ENCODE results near the gene HIRIP3.

Gene HIRIP3

DNA sequence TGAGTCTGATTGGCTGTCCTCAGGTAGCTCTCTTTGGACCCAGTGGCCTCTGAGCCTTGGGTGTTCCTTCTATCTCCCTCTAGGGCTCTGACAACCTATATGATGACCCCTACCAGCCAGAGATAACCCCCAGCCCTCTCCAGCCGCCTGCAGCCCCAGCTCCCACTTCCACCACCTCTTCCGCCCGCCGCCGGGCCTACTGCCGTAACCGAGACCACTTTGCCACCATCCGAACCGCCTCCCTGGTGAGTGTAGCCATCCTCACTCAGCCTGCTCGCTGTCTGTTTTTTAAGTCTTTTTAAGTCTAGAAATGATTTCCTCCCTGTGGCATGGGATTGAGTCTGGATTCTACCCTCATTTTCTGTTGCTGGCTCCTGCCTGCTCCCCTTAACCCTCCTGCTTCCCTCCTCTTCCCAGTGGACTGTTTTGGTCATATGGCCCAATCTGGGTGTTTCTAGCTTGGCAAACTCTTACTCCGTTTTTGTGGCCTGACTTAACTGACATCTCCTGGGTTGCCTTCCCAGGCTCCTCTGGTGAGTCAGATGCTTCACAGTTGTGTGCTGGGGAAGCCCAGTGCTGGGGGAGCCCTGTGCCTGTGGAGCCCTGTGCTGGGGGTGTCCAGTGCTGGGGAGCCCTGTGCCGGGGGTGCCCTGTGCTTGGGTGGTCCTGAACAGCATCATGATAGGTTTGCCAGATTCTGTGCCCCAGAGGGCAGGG lies 11.8 kb downstream of the HIRIP3 start:
- DNase-seq (ENCODE audit: low read depth in 2 of 2): no peak

DNA sequence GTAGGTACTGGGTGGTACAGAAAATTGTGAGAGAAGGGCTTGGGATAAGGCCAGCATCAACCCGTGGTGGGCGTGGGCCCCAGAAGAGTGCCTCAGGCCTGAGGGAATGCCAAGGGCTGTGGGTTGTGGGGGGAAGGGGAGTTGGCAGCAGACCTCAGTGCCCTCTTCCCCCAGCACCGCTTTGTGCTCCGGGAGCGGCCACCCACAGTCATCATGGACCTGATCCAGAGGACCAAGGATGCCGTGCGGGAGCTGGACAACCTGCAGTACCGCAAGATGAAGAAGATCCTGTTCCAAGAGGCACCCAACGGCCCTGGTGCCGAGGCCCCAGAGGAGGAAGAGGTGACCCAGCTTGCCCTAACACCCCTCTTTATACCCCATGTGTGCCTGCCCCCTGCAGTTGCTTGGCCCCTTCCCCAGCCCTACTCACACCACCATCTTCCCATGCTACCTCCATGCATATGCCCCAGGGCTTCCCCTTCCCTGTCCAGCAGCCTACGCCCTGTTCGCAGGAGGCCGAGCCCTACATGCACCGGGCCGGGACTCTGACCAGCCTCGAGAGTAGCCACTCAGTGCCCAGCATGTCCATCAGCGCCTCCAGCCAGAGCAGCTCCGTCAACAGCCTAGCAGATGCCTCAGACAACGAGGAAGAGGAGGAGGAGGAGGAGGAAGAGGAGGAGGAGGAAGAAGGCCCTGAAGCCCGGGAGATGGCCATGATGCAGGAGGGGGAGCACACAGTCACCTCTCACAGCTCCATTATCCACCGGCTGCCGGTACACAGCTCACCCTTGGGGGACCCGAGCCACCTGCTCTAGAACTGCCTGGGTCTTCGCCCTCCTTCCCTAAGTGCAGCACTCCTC lies 12.6 kb downstream of the HIRIP3 start:
- no peak for DNase-seq (ENCODE audit: low read depth in 2 of 2)

GRCh38 chr16:29978564-29979270 lies 16.7 kb downstream of the HIRIP3 start:
- DNase-seq (ENCODE audit: low read depth in 2 of 2): no peak

- DNase-seq (ENCODE audit: low read depth in 2 of 2): no peak
These were observed 17.3 kb downstream of the HIRIP3 start for GRCh38 chr16:29978081-29978480.

- DNase-seq (ENCODE audit: low read depth in 2 of 2): no peak
These were observed 18.2 kb downstream of the HIRIP3 start for GRCh38 chr16:29977063-29977825.

- DNase-seq (ENCODE audit: low read depth in 2 of 2): no peak
These were observed 19.5 kb downstream of the HIRIP3 start for GRCh38 chr16:29975811-29976511.

DNA sequence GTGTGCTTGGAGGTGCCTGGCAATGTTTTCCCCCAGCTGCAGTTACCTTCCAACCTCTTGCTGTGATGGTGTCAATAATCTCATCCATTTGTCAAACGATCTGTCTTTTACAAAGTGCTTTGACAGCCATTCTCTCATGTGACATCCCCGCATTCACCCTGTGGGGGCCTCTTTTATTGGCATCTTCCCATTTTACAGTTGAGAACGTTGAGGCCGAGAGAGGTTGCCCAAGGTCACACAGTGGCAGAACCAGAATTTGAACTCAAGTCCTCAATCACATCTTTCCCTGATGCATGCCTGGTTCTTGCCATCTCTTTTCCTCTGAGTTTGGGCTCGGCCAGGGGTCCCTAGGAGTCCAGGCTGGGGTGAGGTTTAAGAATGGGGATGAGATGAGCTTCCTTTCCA lies 20.3 kb downstream of the HIRIP3 start:
- no peak for DNase-seq (ENCODE audit: low read depth in 2 of 2)

DNA sequence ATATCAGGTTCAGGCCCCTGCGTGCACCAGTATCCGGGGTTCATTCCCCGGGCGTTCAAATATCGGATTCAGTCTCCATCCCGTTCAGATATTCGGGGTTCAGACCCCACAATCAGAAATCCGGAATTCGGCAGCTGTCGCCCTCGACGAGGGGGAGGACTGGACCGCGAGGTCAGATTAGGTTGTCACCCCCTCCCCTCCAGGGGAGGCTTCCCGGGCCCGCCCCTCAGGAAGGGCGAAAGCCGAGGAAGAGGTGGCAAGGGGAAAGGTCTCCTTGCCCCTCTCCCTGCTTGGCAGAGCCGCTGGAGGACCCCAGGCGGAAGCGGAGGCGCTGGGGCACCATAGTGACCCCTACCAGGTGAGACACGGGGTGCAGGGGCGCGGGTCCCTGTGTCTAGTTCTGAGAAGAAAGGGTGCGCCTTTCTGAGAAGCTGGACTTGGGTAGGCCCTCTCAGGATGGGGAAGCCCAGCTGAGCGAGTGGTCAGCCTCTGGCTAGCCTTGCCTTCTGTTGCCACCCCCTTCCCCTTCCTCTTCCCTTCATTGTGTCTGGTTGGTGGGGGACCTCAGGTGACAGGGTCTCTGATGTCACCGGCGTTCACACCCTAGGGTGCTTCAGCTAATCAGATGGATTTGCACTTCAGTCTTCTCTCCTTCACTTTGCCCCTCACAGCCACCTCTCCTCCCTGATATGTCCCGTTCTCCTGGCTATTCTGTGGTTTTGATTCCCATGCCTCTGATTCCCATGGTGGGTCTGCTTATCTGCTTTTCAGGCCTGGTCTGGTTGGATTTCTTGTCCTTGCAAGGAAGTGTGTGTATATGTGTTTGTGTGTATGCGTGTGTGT lies 20.9 kb downstream of the HIRIP3 start:
- DNase-seq (ENCODE audit: low read depth in 2 of 2): no peak

DNA sequence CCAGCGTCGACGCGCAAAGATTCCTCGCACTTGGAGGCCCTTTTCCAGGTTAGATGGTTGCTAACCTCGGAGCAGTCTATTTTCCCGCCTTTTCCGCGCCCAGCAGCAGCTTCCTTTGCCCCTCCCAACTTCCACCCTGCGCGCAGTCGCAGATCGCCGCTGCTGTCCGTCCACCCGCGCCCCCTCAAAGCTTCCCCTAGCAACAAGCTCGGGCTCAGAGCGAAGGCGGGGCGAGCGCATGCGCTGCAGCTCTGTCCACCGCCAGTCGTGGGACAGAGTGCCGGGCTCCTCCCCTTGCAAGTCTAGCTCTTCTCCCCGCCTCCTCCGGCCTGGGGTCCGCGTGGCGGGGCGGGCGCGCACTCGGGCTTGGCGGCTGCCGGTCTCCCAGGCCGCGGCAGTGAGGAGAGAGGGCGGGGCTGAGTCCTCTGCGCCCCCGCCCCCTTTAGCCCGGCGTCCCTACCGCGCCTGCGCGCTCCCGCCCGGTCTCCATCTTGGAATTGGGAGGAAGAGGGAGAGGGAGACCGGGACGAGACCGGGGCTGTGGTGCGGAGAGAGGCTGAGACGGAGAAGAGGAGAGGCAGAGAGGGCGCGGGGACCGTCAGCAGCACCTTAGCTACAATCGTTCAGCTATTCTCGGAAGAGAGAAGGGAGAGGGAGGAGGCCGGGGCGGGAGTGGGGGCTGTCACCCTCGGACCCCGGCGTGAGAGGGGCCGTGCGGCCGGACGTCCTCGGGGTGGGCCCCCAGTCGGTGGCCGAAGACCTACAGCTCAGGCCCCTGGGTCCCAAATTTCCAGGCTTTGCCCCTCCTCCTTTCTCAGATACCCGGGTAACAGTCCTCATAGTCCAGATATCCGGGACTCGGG lies 21.8 kb downstream of the HIRIP3 start, which contains the start of gene TAOK2:
TAOK2 (plus strand) TSS at position 485 of the 863 bp plus-strand sequence. CDS start 3,905 bp downstream, outside the sequence.
- DNase-seq (ENCODE audit: low read depth in 2 of 2): peak; percentile 96

DNA sequence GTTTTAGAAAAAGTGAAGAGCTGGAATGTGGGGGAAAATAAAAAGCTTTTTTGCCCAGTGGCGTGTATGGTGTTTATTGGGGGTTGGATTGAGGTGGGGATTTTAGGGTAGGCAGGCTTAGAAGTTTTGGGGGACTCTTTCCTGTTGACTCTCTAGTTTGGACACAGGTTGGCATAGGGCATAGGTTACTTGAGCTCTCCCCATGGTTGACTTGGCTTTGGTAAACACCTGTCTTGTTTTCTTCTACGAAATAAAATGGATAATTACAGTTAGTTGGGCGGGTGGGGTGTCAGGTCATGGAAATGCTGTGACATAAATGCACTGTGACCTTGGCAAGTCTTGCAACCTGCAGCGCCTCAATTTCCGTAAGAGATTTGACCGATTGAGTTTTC lies 22.4 kb downstream of the HIRIP3 start:
- no peak for DNase-seq (ENCODE audit: low read depth in 2 of 2)

GRCh38 chr16:29972500-29972899 lies 22.9 kb downstream of the HIRIP3 start:
- DNase-seq (ENCODE audit: low read depth in 2 of 2): no peak

DNA sequence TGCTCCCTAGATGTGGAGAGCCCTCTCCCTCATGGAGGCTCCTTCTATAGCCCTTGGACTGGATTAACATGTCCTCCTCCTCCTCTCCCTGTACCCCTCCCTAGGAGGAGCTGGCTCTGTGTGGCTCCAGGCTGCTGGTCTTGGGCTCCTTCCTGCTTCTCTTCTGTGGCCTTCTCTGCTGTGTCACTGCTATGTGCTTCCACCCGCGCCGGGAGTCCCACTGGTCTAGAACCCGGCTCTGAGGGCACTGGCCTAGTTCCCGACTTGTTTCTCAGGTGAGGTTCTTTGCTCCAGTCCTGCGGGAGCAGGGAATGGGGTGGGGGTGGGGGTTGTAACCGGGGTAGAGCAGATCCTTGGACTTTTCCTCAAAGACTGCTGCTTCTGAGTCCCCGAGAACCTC lies 24.1 kb downstream of the HIRIP3 start:
- no peak for DNase-seq (ENCODE audit: low read depth in 2 of 2)

GRCh38 chr16:29968205-29968604 lies 27.2 kb downstream of the HIRIP3 start:
- no peak for DNase-seq (ENCODE audit: low read depth in 2 of 2)

DNA sequence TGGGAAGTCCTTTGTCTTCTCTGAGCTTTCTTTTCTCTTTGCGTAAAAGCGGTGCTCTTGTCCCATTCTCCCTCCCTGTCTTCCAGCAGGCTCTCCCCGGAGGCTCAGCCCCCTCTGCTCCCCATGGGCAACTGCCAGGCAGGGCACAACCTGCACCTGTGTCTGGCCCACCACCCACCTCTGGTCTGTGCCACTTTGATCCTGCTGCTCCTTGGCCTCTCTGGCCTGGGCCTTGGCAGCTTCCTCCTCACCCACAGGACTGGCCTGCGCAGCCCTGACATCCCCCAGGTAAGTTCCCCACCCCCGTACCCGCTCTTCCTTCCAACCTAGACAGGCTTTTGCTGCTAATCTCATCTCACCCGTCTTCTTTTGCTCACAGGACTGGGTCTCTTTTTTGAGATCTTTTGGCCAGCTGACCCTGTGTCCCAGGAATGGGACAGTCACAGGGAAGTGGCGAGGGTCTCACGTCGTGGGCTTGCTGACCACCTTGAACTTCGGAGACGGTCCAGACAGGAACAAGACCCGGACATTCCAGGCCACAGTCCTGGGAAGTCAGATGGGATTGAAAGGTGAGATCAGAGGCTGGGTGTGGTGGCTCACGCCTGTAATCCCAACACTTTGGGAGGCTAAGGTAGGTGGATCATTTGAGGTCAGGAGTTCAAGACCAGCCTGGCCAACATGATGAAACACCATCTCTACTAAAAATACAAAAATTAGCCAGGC lies 32.2 kb downstream of the HIRIP3 start:
- no peak for DNase-seq (ENCODE audit: low read depth in 2 of 2)

DNA sequence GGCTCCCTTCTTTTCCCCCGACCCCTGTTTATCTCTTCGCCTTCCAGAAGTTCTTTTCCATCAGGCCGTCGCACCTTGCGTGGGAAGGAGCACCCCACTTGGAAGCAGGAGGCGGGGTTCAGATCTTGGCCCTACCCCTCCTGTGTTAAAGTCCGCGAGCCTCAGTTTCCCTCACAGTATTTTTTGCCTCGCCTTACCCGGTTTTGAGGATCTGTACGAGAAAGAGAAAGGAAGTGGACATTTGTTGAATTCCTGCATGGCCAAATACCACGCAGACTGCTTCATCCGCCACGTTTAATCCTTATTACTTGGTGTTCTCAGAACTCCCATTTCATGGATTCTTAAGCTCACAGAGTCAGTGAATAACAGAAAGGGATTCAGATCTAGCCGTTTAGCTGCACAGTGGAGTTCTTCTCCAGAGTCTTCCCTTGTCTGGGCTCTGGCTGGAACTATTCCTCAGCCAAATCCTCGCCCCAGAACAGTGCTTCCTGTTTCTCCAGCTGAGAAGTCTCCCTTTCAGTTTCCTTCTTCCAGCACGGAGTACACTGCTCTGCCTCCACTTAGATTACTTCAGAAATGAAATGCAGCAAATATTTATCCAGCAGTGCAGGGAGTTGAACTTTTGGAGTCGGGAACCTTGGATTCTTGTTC lies 32.9 kb downstream of the HIRIP3 start:
- DNase-seq (ENCODE audit: low read depth in 2 of 2): no peak

DNA sequence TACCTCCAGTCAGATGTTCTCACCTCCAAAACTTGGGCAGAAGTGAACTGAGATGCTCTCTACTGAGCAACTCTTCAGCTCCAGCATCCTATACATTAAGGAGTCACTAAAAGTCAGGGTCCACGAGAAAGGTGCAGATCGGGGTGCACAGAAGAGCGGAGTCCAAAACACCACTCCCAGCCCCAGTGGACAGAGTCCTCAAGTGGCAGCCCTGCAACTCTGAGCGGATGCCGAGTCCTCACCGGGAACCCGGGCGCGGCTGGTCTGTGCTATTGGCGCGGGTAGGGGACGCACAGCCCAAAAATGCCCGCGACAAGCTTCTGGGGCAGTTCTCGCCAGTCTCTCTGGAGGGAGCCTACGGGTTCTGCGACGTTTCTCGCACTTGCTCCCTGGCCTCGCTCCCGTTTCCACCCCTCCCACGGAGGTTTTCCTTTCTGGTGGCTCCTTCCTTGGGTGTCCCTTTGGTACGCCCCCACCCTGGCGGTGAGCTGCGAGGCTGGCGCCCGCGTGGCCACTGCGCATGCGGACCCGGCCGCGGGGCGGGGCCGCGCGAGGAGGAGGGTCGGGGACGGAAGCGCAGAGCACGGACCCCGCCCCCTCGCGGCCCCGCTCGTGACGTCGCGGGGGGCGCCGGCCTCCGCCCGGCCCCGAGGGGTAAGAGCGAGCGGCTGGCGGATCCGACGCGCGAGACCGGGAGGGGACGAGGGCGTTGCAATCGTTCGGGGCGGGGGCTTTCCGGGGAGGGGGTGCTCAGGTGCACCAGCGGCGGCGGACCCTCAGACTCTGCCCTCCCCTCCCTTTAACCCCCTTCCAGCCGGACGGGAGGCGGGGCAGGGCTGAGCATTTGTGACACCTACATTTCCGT lies 33.7 kb downstream of the HIRIP3 start, which contains the start of gene TMEM219:
TMEM219 (plus strand) TSS at position 601 of the 865 bp plus-strand sequence. CDS start 1,065 bp downstream, outside the sequence.
- peak; percentile 85 to 90 for DNase-seq (ENCODE audit: low read depth in 2 of 2)

DNA sequence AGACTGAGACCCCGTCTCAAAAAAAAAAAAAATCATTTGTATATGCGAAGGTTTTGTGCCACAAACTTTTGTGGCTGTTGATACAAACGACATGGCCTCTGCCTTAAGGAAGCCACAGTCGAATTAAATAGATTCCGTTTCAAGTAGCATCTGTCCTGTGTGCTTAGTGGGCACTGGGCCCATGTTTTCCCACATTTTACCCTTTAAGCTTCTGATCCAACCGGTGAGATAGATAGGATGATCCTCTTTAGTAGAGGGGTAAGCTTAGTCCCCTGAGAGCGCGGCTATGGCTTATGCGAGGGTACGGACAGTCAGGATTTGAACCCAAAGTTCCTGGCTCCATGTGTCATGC lies 34.3 kb downstream of the HIRIP3 start:
- no peak for DNase-seq (ENCODE audit: low read depth in 2 of 2)
